ENCODE results near the gene ABHD14A.

ABHD14A gene

GRCh38 chr3:51998774-51999173, 23.9 kb downstream of the ABHD14A start:
- TF ChIP-seq CTCF (IDR thresholded peaks at IDR 0.05; ENCODE audit: low read depth, low read length, missing control alignments), result no peak
- H3K4me3 ChIP-seq (ENCODE audit: low read depth, low read length), result no peak overlapping the region
- DNase-seq (ENCODE audit: low read depth), result no peak
- in situ Hi-C loops (cut with HindIII; ENCODE audit: low sequenced_read_pairs), result no loop called here

- H3K4me3 ChIP-seq (ENCODE audit: low read depth, low read length), result no peak overlapping the region
- DNase-seq (ENCODE audit: low read depth), result no peak
- in situ Hi-C loops (cut with HindIII; ENCODE audit: low sequenced_read_pairs), result no loop called here
- TF ChIP-seq CTCF (IDR thresholded peaks at IDR 0.05; ENCODE audit: low read depth, low read length, missing control alignments), result no peak
Observed at GRCh38 chr3:51999846-52000245, 25.0 kb downstream of the ABHD14A start.

GRCh38 chr3:52001443-52001974, 26.6 kb downstream of the ABHD14A start:
- peak; percentile 93 for TF ChIP-seq CTCF (IDR thresholded peaks at IDR 0.05; ENCODE audit: low read depth, low read length, missing control alignments)
- H3K4me3 ChIP-seq (ENCODE audit: low read depth, low read length), result no peak overlapping the region
- peak; percentile 35 for DNase-seq (ENCODE audit: low read depth)
- in situ Hi-C loops (cut with HindIII; ENCODE audit: low sequenced_read_pairs), result no loop called here

- TF ChIP-seq CTCF (IDR thresholded peaks at IDR 0.05; ENCODE audit: low read depth, low read length, missing control alignments), result no peak
- in situ Hi-C loops (cut with HindIII; ENCODE audit: low sequenced_read_pairs), result no loop called here
- H3K4me3 ChIP-seq (ENCODE audit: low read depth, low read length), result no peak overlapping the region
- no peak for DNase-seq (ENCODE audit: low read depth)
Observed at GRCh38 chr3:52002748-52003147, 27.9 kb downstream of the ABHD14A start.

GRCh38 chr3:52004163-52004787, 29.4 kb downstream of the ABHD14A start:
- peak; percentile 79 for TF ChIP-seq CTCF (IDR thresholded peaks at IDR 0.05; ENCODE audit: low read depth, low read length, missing control alignments)
- in situ Hi-C loops (cut with HindIII; ENCODE audit: low sequenced_read_pairs), result no loop called here
- no peak for DNase-seq (ENCODE audit: low read depth)
- no peak overlapping the region for H3K4me3 ChIP-seq (ENCODE audit: low read depth, low read length)

GRCh38 chr3:52004906-52005395, 30.1 kb downstream of the ABHD14A start:
- in situ Hi-C loops (cut with HindIII; ENCODE audit: low sequenced_read_pairs), result no loop called here
- H3K4me3 ChIP-seq (ENCODE audit: low read depth, low read length), result no peak overlapping the region
- no peak for TF ChIP-seq CTCF (IDR thresholded peaks at IDR 0.05; ENCODE audit: low read depth, low read length, missing control alignments)
- DNase-seq (ENCODE audit: low read depth), result no peak

Measured in astrocyte of the cerebellum (primary cell).